HepG2 (cell line): Measurements from ENCODE around the gene CASKIN2. TPM values are rescaled to one million over a fixed set of nuclear protein-coding genes. Genes with fewer than 3 reads are reported as not detected.

Source experiments
- FLYWCH1 ChIP-seq: sonication (generic); formaldehyde crosslinking; IDR thresholded peaks from 2 replicates; pipeline ENCODE4 v1.8.1; 2023; ENCODE audit warnings: mild to moderate bottlenecking, missing genetic modification reagents
- HES4 ChIP-seq: sonication (generic); formaldehyde crosslinking; IDR thresholded peaks from 2 replicates; pipeline ENCODE4 v1.9.0; 2021; ENCODE audit warnings: mild to moderate bottlenecking, missing genetic modification reagents, borderline replicate concordance
- MAZ ChIP-seq, 2 experiments: sonication (generic) in 1 of 2; formaldehyde crosslinking in 1 of 2; IDR thresholded peaks; 2 replicates each; pipeline versions ENCODE4 v1.5.0 to v1.6.1; 2012 to 2020; ENCODE audit warnings: low read depth in 2 of 2, mild to moderate bottlenecking in 2 of 2, borderline replicate concordance in 1 of 2, improper control_type of control experiment in 1 of 2, low read length in 1 of 2, missing genetic modification reagents in 1 of 2, moderate library complexity in 1 of 2
- NCOA2 ChIP-seq: sonication (generic); formaldehyde crosslinking; IDR thresholded peaks from 2 replicates; pipeline ENCODE4 v1.8.0; 2022; ENCODE audit warnings: inconsistent platforms
- SRF ChIP-seq: IDR thresholded peaks from 2 replicates; pipeline ENCODE4 v1.6.1; 2011; ENCODE audit warnings: mild to moderate bottlenecking, low read depth, low read length, moderate library complexity
- ZNF121 ChIP-seq: sonication (generic); formaldehyde crosslinking; IDR thresholded peaks from 2 replicates; pipeline ENCODE4 v1.5.0; 2020; ENCODE audit warnings: mild to moderate bottlenecking, missing genetic modification reagents
- ZNF331 ChIP-seq: sonication (generic); formaldehyde crosslinking; IDR thresholded peaks from 2 replicates; pipeline ENCODE4 v1.4.0; 2020; ENCODE audit warnings: missing genetic modification reagents
- ZNF337 ChIP-seq: sonication (generic); formaldehyde crosslinking; IDR thresholded peaks from 2 replicates; pipeline ENCODE4 v1.5.1; 2020; ENCODE audit warnings: missing genetic modification reagents, low read depth, mild to moderate bottlenecking, borderline replicate concordance
- ZNF75D ChIP-seq: sonication (generic); formaldehyde crosslinking; IDR thresholded peaks from 2 replicates; pipeline ENCODE4 v1.8.1; 2023; ENCODE audit warnings: missing genetic modification reagents, mild to moderate bottlenecking, borderline replicate concordance
- ZNF788 ChIP-seq: sonication (generic); formaldehyde crosslinking; IDR thresholded peaks from 2 replicates; pipeline ENCODE4 v1.5.0; 2020; ENCODE audit warnings: mild to moderate bottlenecking, missing genetic modification reagents, borderline replicate concordance
- ZNF83 ChIP-seq: sonication (generic); formaldehyde crosslinking; IDR thresholded peaks from 2 replicates; pipeline ENCODE4 v1.4.0; 2020; ENCODE audit warnings: missing genetic modification reagents, mild to moderate bottlenecking, borderline replicate concordance
- polyA plus RNA-seq, 8 experiments: library from polyadenylated mRNA; depleted of rRNA in 3 of 8; stranded (reverse) in 7 of 8; unstranded in 1 of 8; fragments of >200 nt; fragmentation: Illumina TruSeq in 4 of 8; extraction: Trizol in 4 of 8; gene quantifications; 2 replicates each; pipeline versions ENCODE4 v1.2.1 to v1.2.3, GENCODE V29; 2011 to 2016; ENCODE audit warnings: low read depth in 4 of 8, missing spikeins in 1 of 8, mixed read lengths in 1 of 8; ENCODE audit not compliant: insufficient read depth in 1 of 8
- total RNA-seq, 5 experiments: library from RNA; depleted of rRNA; stranded (reverse); fragments of >200 nt; fragmentation: Illumina TruSeq; extraction: Trizol; gene quantifications; 2 replicates each; pipeline ENCODE4 v1.2.3, GENCODE V29; 2016; ENCODE audit warnings: low read depth in 1 of 5
- TF ChIP-seq, protein P1 (sequence below): sonication (generic); formaldehyde crosslinking; IDR thresholded peaks from 2 replicates; pipeline ENCODE4 v1.4.0; 2020; ENCODE audit warnings: missing genetic modification reagents, borderline replicate concordance
- TF ChIP-seq, protein P2 (sequence below): sonication (generic); formaldehyde crosslinking; IDR thresholded peaks from 2 replicates; pipeline ENCODE4 v1.4.0; 2020; ENCODE audit warnings: missing genetic modification reagents, borderline replicate concordance
- TF ChIP-seq, protein P3 (sequence below): sonication (generic); formaldehyde crosslinking; IDR thresholded peaks from 2 replicates; pipeline ENCODE4 v1.5.0; 2020; ENCODE audit warnings: missing genetic modification reagents
- TF ChIP-seq, protein P4 (sequence below): sonication (generic); formaldehyde crosslinking; IDR thresholded peaks from 2 replicates; pipeline ENCODE4 v1.4.0; 2020; ENCODE audit warnings: mild to moderate bottlenecking, missing genetic modification reagents
- TF ChIP-seq, protein P5 (sequence below): sonication (generic); formaldehyde crosslinking; IDR thresholded peaks from 2 replicates; pipeline ENCODE4 v1.5.0; 2020; ENCODE audit warnings: mild to moderate bottlenecking, missing genetic modification reagents

CASKIN2 gene
- total and polyA plus RNA-seq, 2 of the 13 experiments (the other 11 are each of a cell fraction or from before 2014, with no cell fraction given): 5.2 to 7.8 TPM

DNA sequence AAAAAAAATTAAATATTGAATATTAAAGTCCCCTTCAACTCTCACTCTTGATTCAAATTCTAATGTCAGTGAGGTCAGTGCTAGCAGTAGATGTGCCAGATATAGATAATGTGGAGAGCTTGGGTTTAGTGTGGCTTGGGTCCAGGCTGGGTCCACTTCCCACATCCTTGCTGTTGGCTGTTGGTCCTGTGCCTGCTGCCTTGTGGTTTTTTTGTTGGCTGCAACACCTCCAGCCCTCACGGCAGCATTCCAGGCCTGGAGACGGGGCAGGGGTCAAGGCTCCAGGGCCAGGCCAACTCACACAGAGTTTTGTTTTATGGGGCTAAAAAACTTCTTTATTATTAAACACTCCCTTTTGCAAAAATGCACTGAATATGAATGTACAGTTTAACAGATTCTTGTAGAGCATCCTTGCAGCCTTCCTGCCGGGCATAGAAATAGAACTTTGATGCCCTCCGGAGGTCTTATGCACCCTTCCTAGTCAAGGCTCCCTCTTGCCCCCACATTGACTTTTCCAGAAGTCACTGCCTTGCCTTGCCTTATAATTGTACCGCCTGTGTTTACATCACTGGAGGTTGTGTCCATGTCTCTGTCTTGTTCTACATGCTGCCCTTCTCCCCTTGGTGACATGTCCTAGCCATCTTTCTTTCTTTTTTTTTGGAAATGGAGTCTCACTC lies 46.7 kb upstream of the CASKIN2 start (continued):
- TF ChIP-seq MAZ (IDR thresholded peaks at IDR 0.05; ENCODE audit: borderline replicate concordance, low read depth, low read length): no peak
- TF ChIP-seq MAZ (CRISPR knock-in tag; IDR thresholded peaks at IDR 0.05; ENCODE audit: low read depth): no peak
- TF ChIP-seq, protein P1, sequence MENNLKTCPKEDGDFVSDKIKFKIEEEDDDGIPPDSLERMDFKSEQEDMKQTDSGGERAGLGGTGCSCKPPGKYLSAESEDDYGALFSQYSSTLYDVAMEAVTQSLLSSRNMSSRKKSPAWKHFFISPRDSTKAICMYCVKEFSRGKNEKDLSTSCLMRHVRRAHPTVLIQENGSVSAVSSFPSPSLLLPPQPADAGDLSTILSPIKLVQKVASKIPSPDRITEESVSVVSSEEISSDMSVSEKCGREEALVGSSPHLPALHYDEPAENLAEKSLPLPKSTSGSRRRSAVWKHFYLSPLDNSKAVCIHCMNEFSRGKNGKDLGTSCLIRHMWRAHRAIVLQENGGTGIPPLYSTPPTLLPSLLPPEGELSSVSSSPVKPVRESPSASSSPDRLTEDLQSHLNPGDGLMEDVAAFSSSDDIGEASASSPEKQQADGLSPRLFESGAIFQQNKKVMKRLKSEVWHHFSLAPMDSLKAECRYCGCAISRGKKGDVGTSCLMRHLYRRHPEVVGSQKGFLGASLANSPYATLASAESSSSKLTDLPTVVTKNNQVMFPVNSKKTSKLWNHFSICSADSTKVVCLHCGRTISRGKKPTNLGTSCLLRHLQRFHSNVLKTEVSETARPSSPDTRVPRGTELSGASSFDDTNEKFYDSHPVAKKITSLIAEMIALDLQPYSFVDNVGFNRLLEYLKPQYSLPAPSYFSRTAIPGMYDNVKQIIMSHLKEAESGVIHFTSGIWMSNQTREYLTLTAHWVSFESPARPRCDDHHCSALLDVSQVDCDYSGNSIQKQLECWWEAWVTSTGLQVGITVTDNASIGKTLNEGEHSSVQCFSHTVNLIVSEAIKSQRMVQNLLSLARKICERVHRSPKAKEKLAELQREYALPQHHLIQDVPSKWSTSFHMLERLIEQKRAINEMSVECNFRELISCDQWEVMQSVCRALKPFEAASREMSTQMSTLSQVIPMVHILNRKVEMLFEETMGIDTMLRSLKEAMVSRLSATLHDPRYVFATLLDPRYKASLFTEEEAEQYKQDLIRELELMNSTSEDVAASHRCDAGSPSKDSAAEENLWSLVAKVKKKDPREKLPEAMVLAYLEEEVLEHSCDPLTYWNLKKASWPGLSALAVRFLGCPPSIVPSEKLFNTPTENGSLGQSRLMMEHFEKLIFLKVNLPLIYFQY (CRISPR knock-in tag): no peak
- TF ChIP-seq ZNF83 (CRISPR knock-in tag): no peak
- no peak for TF ChIP-seq ZNF788 (CRISPR knock-in tag)
- no peak for TF ChIP-seq SRF
- no peak for TF ChIP-seq ZNF75D (CRISPR knock-in tag)
- TF ChIP-seq ZNF337 (CRISPR knock-in tag): no peak
- TF ChIP-seq, protein P2, sequence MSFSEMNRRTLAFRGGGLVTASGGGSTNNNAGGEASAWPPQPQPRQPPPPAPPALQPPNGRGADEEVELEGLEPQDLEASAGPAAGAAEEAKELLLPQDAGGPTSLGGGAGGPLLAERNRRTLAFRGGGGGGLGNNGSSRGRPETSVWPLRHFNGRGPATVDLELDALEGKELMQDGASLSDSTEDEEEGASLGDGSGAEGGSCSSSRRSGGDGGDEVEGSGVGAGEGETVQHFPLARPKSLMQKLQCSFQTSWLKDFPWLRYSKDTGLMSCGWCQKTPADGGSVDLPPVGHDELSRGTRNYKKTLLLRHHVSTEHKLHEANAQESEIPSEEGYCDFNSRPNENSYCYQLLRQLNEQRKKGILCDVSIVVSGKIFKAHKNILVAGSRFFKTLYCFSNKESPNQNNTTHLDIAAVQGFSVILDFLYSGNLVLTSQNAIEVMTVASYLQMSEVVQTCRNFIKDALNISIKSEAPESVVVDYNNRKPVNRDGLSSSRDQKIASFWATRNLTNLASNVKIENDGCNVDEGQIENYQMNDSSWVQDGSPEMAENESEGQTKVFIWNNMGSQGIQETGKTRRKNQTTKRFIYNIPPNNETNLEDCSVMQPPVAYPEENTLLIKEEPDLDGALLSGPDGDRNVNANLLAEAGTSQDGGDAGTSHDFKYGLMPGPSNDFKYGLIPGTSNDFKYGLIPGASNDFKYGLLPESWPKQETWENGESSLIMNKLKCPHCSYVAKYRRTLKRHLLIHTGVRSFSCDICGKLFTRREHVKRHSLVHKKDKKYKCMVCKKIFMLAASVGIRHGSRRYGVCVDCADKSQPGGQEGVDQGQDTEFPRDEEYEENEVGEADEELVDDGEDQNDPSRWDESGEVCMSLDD (CRISPR knock-in tag): no peak
- TF ChIP-seq NCOA2 (CRISPR knock-in tag): 0 out of 2 replicates have a peak, but pooled peaks have one; percentile 14
- no peak for TF ChIP-seq FLYWCH1 (CRISPR knock-in tag)
- TF ChIP-seq ZNF121 (CRISPR knock-in tag): peak; percentile 95
- no peak for TF ChIP-seq HES4 (CRISPR knock-in tag)
- TF ChIP-seq, protein P3, sequence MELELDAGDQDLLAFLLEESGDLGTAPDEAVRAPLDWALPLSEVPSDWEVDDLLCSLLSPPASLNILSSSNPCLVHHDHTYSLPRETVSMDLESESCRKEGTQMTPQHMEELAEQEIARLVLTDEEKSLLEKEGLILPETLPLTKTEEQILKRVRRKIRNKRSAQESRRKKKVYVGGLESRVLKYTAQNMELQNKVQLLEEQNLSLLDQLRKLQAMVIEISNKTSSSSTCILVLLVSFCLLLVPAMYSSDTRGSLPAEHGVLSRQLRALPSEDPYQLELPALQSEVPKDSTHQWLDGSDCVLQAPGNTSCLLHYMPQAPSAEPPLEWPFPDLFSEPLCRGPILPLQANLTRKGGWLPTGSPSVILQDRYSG (CRISPR knock-in tag): no peak
- TF ChIP-seq, protein P4, sequence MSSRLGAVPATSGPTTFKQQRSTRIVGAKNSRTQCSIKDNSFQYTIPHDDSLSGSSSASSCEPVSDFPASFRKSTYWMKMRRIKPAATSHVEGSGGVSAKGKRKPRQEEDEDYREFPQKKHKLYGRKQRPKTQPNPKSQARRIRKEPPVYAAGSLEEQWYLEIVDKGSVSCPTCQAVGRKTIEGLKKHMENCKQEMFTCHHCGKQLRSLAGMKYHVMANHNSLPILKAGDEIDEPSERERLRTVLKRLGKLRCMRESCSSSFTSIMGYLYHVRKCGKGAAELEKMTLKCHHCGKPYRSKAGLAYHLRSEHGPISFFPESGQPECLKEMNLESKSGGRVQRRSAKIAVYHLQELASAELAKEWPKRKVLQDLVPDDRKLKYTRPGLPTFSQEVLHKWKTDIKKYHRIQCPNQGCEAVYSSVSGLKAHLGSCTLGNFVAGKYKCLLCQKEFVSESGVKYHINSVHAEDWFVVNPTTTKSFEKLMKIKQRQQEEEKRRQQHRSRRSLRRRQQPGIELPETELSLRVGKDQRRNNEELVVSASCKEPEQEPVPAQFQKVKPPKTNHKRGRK (CRISPR knock-in tag): no peak
- TF ChIP-seq, protein P5, sequence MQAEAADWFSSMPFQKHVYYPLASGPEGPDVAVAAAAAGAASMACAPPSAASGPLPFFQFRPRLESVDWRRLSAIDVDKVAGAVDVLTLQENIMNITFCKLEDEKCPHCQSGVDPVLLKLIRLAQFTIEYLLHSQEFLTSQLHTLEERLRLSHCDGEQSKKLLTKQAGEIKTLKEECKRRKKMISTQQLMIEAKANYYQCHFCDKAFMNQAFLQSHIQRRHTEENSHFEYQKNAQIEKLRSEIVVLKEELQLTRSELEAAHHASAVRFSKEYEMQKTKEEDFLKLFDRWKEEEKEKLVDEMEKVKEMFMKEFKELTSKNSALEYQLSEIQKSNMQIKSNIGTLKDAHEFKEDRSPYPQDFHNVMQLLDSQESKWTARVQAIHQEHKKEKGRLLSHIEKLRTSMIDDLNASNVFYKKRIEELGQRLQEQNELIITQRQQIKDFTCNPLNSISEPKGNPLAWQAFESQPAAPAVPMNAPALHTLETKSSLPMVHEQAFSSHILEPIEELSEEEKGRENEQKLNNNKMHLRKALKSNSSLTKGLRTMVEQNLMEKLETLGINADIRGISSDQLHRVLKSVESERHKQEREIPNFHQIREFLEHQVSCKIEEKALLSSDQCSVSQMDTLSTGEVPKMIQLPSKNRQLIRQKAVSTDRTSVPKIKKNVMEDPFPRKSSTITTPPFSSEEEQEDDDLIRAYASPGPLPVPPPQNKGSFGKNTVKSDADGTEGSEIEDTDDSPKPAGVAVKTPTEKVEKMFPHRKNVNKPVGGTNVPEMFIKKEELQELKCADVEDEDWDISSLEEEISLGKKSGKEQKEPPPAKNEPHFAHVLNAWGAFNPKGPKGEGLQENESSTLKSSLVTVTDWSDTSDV: no peak
- TF ChIP-seq ZNF331 (CRISPR knock-in tag): peak; percentile 21; the same call in 1 of the 2 replicates
